Measurements from ENCODE around the gene HSD17B10.
"Not testable (repeated sequence)": the region's sequence is repeated elsewhere in the genome, so short reads cannot be mapped to it uniquely, and the experiment has no call there.

Gene HSD17B10

GRCh38 chrX:53437206-53437605 lies 3.0 kb upstream of the HSD17B10 start:
- no peak for ATAC-seq
- no peak for DNase-seq

- peak; percentile 56 for DNase-seq
- ATAC-seq = peak; percentile 67
Measured at GRCh38 chrX:53435997-53436396, 1.8 kb upstream of the HSD17B10 start.

- DNase-seq = no peak
- no peak for ATAC-seq
Measured at GRCh38 chrX:53430231-53430630, 3.9 kb downstream of the HSD17B10 start.

GRCh38 chrX:53429755-53430154 lies 4.4 kb downstream of the HSD17B10 start:
- DNase-seq = no peak
- no peak for ATAC-seq

GRCh38 chrX:53422861-53423306 lies 11.3 kb downstream of the HSD17B10 start, which contains the start of gene RIBC1:
Gene RIBC1, plus strand, starts transcription at chrX:53422873. Its CDS starts 3,404 bp downstream, at chrX:53426277.
- DNase-seq (no peak), ATAC-seq (no peak)

GRCh38 chrX:53422086-53422860 lies 11.9 kb downstream of the HSD17B10 start, which contains the start of gene SMC1A:
Gene SMC1A, minus strand, starts transcription at chrX:53422654. Its CDS starts 54 bp downstream, at chrX:53422600.
- peak; percentile 92 for DNase-seq
- peak; percentile 95 for ATAC-seq

- ATAC-seq (peak; percentile 3), DNase-seq (no peak)
Measured at GRCh38 chrX:53421772-53422085, 12.4 kb downstream of the HSD17B10 start.

GRCh38 chrX:53421125-53421524 lies 13.0 kb downstream of the HSD17B10 start:
- no peak for ATAC-seq

GRCh38 chrX:53420351-53420750 lies 13.8 kb downstream of the HSD17B10 start:
- ATAC-seq, DNase-seq: not testable (repeated sequence)

More at GRCh38 chrX:53421125-53421524, 13.0 kb downstream of the HSD17B10 start:
- no peak for DNase-seq

- no peak for ATAC-seq
- no peak for DNase-seq
Measured at GRCh38 chrX:53412446-53412845, 21.7 kb downstream of the HSD17B10 start.

- DNase-seq = no peak
- no peak for ATAC-seq
Measured at GRCh38 chrX:53403535-53403934, 30.6 kb downstream of the HSD17B10 start.

GRCh38 chrX:53398216-53398615 lies 36.0 kb downstream of the HSD17B10 start:
- ATAC-seq (no peak), DNase-seq (no peak)

GRCh38 chrX:53395605-53396298 lies 38.4 kb downstream of the HSD17B10 start:
- ATAC-seq (no peak), DNase-seq (no peak)

- DNase-seq (no peak), ATAC-seq (no peak)
Measured at GRCh38 chrX:53383376-53384076, 50.6 kb downstream of the HSD17B10 start.
